ENCODE measurements around the gene THEM4. TPM values are rescaled to one million over a fixed set of nuclear protein-coding genes. Genes with fewer than 3 reads are reported as not detected.

THEM4 gene
- total RNA-seq, 4 donors from 2014 or later, result 13.2 to 15.7 (median 14.3) TPM

DNA sequence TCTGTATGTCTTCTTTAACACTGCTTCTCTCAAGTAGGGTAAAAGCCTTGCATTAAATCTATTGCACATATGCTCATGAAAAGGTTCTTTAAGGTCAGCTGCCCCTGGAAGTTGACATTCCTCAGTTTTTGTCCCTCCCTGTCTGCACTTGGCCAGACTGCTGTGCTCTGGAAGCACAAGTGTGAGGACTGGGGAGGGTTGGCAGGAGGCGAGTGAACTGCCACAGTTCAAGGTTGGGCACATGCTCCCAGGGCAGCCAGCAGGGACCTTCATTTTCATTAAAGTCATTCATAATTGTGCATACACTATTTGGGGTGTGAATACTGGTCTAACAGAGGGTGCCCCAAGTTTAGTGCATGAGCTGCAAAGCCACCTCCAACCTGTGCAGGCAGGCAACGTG is 44.9 kb downstream of the THEM4 start:
- intact Hi-C loops (cut with DNase I), result no loop called here
- Histone ChIP-seq H3K27me3 (peaks cover 0 to 14% (median 0%) of the 10 kb centered on the region in 4 donors), H3K27ac (replicated peaks in 1 of 4) (no peak overlapping the region), H3K36me3 (no peaks in the 10 kb centered on the region), H3K4me1 (no peaks in the 10 kb centered on the region), H3K9me3 (no peaks in the 10 kb centered on the region), H3K4me3 (no peak overlapping the region)
- peak; percentile 68 for DNase-seq (ENCODE audit: extremely low spot score)
- WGBS, result 44% methylated on average over 2 of the region's 2 CpGs
- TF ChIP-seq POLR2AphosphoS5 (IDR thresholded peaks at IDR 0.05) (no peak), EP300 (IDR thresholded peaks at IDR 0.05) (no peak), POLR2A (IDR thresholded peaks at IDR 0.05; ENCODE audit: low read depth) (no peak), CTCF (IDR thresholded peaks at IDR 0.05) (no peak)

DNA sequence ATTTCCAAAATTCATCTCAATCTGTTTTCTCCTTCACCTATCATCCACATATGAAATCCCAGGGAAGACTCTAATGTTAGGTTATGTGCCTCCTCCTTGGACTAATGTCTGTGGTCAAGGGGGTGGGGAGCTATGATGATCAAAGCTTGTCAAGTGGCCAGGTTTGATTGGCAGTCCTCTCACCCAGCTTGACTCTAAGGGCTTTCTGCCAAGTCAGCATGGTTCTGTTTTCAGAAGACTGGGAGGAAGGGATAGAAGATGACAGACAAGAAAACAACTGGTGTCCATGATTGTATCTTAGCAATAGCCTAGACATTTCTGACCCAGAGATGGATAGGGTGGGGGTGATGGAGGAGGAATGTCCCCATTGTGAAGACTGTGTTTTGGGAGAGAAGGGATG is 46.7 kb downstream of the THEM4 start:
- peaks cover 0 to 14% (median 0%) of the 10 kb centered on the region in 4 donors for H3K27me3 ChIP-seq
- peak; percentile 53 for DNase-seq (ENCODE audit: extremely low spot score)
- no peaks in the 10 kb centered on the region for H3K9me3 ChIP-seq
- no peak for TF ChIP-seq POLR2AphosphoS5 (IDR thresholded peaks at IDR 0.05)
- TF ChIP-seq EP300 (IDR thresholded peaks at IDR 0.05), result no peak
- no peak overlapping the region for H3K27ac ChIP-seq (replicated peaks in 1 of 4)
- H3K36me3 ChIP-seq, result no peaks in the 10 kb centered on the region
- H3K4me3 ChIP-seq, result no peak overlapping the region
- intact Hi-C loops (cut with DNase I), result no loop called here
- no peaks in the 10 kb centered on the region for H3K4me1 ChIP-seq

DNA sequence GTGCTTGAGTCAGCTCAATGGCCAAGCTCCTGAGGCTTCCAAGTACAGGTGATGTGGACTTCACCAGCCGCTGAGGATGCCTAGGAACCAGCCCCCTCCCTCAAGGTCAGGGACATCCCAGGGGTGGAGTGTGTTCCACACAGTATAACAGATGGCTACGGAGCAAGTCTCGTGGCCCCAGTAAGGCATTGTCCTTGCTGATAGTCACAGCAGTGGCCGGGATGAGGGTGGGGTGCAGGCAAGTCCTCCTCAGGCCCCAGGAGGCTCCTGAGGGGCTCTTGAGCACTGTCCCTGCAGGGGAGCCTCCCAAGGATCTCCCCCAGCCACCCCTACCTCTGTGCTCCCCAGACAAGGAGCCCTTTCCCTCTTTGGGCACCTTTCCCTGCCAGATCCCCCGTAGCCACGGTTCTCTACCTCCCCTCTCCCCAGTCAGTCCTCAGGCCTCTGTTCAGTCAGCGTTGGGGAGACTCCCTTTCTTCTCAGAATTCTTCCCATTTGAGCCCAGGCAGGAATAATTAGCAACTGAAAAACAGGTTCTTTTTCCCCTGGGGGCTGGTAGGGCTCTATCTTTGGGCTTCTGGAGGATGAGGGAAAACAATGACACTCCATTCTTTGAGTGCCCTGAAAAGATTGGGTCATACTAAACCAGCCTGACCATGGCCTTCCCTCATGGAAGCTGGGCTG is 48.7 kb downstream of the THEM4 start:
- Histone ChIP-seq H3K4me3 (no peak overlapping the region), H3K27me3 (peaks cover 0 to 14% (median 0%) of the 10 kb centered on the region in 4 donors), H3K36me3 (no peaks in the 10 kb centered on the region), H3K9me3 (no peaks in the 10 kb centered on the region), H3K4me1 (no peaks in the 10 kb centered on the region), H3K27ac (replicated peaks in 1 of 4) (no peak overlapping the region)
- DNase-seq (ENCODE audit: extremely low spot score), result peak; percentile 60
- intact Hi-C loops (cut with DNase I), result no loop called here
- no peak for TF ChIP-seq POLR2A (IDR thresholded peaks at IDR 0.05; ENCODE audit: low read depth)
- 74% methylated on average over 7 of the region's 7 CpGs for WGBS

GRCh38 chr1:151859891-151860293 is 49.4 kb downstream of the THEM4 start:
- TF ChIP-seq EP300 (IDR thresholded peaks at IDR 0.05) (no peak), POLR2A (IDR thresholded peaks at IDR 0.05; ENCODE audit: low read depth) (no peak), CTCF (IDR thresholded peaks at IDR 0.05) (no peak), POLR2AphosphoS5 (IDR thresholded peaks at IDR 0.05) (no peak)
- no peak overlapping the region for H3K4me3 ChIP-seq
- DNase-seq (ENCODE audit: extremely low spot score), result no peak
- intact Hi-C loops (cut with DNase I), result no loop called here
- H3K4me1 ChIP-seq, result no peaks in the 10 kb centered on the region
- 82% methylated on average over 6 of the region's 6 CpGs for WGBS
- H3K36me3 ChIP-seq, result no peaks in the 10 kb centered on the region
- peaks cover 0 to 9% (median 0%) of the 10 kb centered on the region in 4 donors for H3K27me3 ChIP-seq
- H3K27ac ChIP-seq (replicated peaks in 1 of 4), result no peak overlapping the region
- H3K9me3 ChIP-seq, result no peaks in the 10 kb centered on the region

- Histone ChIP-seq H3K27me3 (peaks cover 0 to 5% (median 0%) of the 10 kb centered on the region in 4 donors), H3K27ac (replicated peaks in 1 of 4) (no peak overlapping the region), H3K9me3 (no peaks in the 10 kb centered on the region), H3K4me3 (no peak overlapping the region), H3K4me1 (no peaks in the 10 kb centered on the region), H3K36me3 (no peaks in the 10 kb centered on the region)
- no peak for DNase-seq (ENCODE audit: extremely low spot score)
- 91% methylated on average over 6 of the region's 6 CpGs for WGBS
- intact Hi-C loops (cut with DNase I), result no loop called here
- no peak for TF ChIP-seq POLR2A (IDR thresholded peaks at IDR 0.05; ENCODE audit: low read depth)
- TF ChIP-seq EP300 (IDR thresholded peaks at IDR 0.05), result no peak
- TF ChIP-seq POLR2AphosphoS5 (IDR thresholded peaks at IDR 0.05), result no peak
- no peak for TF ChIP-seq CTCF (IDR thresholded peaks at IDR 0.05)
Observed at GRCh38 chr1:151858886-151859665, 50.2 kb downstream of the THEM4 start.
